Neural cell (in vitro differentiated cells): ENCODE data around the gene EDIL3. TPM values are rescaled to one million over a fixed set of nuclear protein-coding genes. Genes with fewer than 3 reads are reported as not detected.
"Not testable (repeated sequence)": the region's sequence is repeated elsewhere in the genome, so short reads cannot be mapped to it uniquely, and the experiment has no call there.

Source experiments
- H2AFZ ChIP-seq: fragments of 200-600, 300-800 bp; sonication (generic), shearing (Covaris generic); 2 replicates; pipeline ENCODE4 v1.6.0; 2014; ENCODE audit warnings: low read depth, mild to moderate bottlenecking, antibody characterized with exemption, low read length, moderate library complexity
- H3F3A ChIP-seq: fragments of 200-600 bp; shearing (Covaris generic); 2 replicates; pipeline ENCODE4 v1.6.1; 2016; ENCODE audit warnings: mild to moderate bottlenecking, moderate library complexity, mixed read lengths, antibody characterized with exemption, low read length; ENCODE audit not compliant: insufficient read depth, poor library complexity, severe bottlenecking
- H3K27ac ChIP-seq: fragments of 200-600, 300-800 bp; sonication (generic), shearing (Covaris generic); 2 replicates; pipeline ENCODE4 v1.5.1; 2014; ENCODE audit warnings: mild to moderate bottlenecking, low read length, moderate library complexity
- H3K27me3 ChIP-seq: fragments of 300-800, 200-600 bp; sonication (generic), shearing (Covaris generic); 2 replicates; pipeline ENCODE4 v1.6.0; 2014; ENCODE audit warnings: mild to moderate bottlenecking, low read depth, low read length, moderate library complexity; ENCODE audit not compliant: insufficient read depth
- H3K36me3 ChIP-seq: fragments of 300-800, 200-600 bp; sonication (generic), shearing (Covaris generic); 2 replicates; pipeline ENCODE4 v1.5.1; 2014; ENCODE audit warnings: mild to moderate bottlenecking, antibody characterized with exemption, low read length, moderate library complexity; ENCODE audit not compliant: insufficient read depth
- H3K4me2 ChIP-seq: fragments of 300-800, 200-600 bp; sonication (generic), shearing (Covaris generic); 2 replicates; pipeline ENCODE4 v1.6.0; 2014; ENCODE audit warnings: mild to moderate bottlenecking, low read length
- H3K4me3 ChIP-seq: fragments of 300-800, 200-600 bp; sonication (generic), shearing (Covaris generic); 2 replicates; pipeline ENCODE4 v1.5.1; 2014; ENCODE audit warnings: mild to moderate bottlenecking, low read length, moderate library complexity
- H3K79me2 ChIP-seq: fragments of 200-600 bp; shearing (Covaris generic); replicated peaks from 2 replicates; pipeline ENCODE4 v1.6.0; 2014; ENCODE audit warnings: mild to moderate bottlenecking, low read length, moderate library complexity; ENCODE audit not compliant: insufficient read depth
- H3K9ac ChIP-seq: fragments of 300-800, 200-600 bp; sonication (generic), shearing (Covaris generic); 2 replicates; pipeline ENCODE4 v1.6.1; 2016; ENCODE audit warnings: mild to moderate bottlenecking, low read length, mixed read lengths
- H3K9me2 ChIP-seq: fragments of 200-600 bp; shearing (Covaris generic); 2 replicates; pipeline ENCODE4 v1.6.1; 2016; ENCODE audit warnings: mild to moderate bottlenecking, low read length, mixed read lengths; ENCODE audit not compliant: insufficient read depth
- H3K9me3 ChIP-seq: fragments of 200-600, 300-800 bp; sonication (generic), shearing (Covaris generic); 2 replicates; pipeline ENCODE4 v1.6.1; 2016; ENCODE audit warnings: mild to moderate bottlenecking, mixed run types, low read length, moderate library complexity, mixed read lengths
- H4K20me1 ChIP-seq: fragments of 200-600 bp; shearing (Covaris generic); 2 replicates; pipeline ENCODE4 v1.6.1; 2016; ENCODE audit warnings: mild to moderate bottlenecking, mixed run types; ENCODE audit not compliant: insufficient read depth
- EP300 ChIP-seq: fragments of 450-650 bp; conservative IDR thresholded peaks from 2 replicates; pipeline ENCODE4 v1.6.1; 2014; ENCODE audit warnings: antibody characterized with exemption, mild to moderate bottlenecking, moderate library complexity; ENCODE audit not compliant: poor library complexity, severe bottlenecking
- EZH2 ChIP-seq: fragments of 200-600, 300-800 bp; shearing (Covaris generic), sonication (generic); IDR thresholded peaks from 2 replicates; pipeline ENCODE4 v1.6.1; 2014; ENCODE audit warnings: antibody characterized with exemption, low read length, borderline replicate concordance, mild to moderate bottlenecking; ENCODE audit not compliant: insufficient read depth, poor library complexity, severe bottlenecking
- MXI1 ChIP-seq: fragments of 450-650 bp; conservative IDR thresholded peaks from 2 replicates; pipeline ENCODE4 v1.6.1; 2014; ENCODE audit warnings: antibody characterized with exemption, mild to moderate bottlenecking; ENCODE audit not compliant: poor library complexity, severe bottlenecking
- POLR2AphosphoS5 ChIP-seq: IDR thresholded peaks from 2 replicates; pipeline ENCODE4 v1.6.1; 2012
- RAD21 ChIP-seq: fragments of 450-650 bp; conservative IDR thresholded peaks from 2 replicates; pipeline ENCODE4 v1.6.1; 2014; ENCODE audit warnings: antibody characterized with exemption, mild to moderate bottlenecking, moderate library complexity
- SMC3 ChIP-seq: fragments of 450-650 bp; conservative IDR thresholded peaks from 2 replicates; pipeline ENCODE4 v1.6.1; 2014; ENCODE audit warnings: antibody characterized with exemption, mild to moderate bottlenecking, moderate library complexity; ENCODE audit not compliant: poor library complexity
- TAF1 ChIP-seq: IDR thresholded peaks from 2 replicates; pipeline ENCODE4 v1.6.1; 2012; ENCODE audit warnings: low read depth
- polyA plus RNA-seq: library from polyadenylated mRNA; depleted of rRNA; stranded (reverse); fragments of >200 nt; gene quantifications from 2 replicates; pipeline ENCODE4 v1.2.3, GENCODE V29; 2014
- TF ChIP-seq, protein P1 (sequence below): IDR thresholded peaks from 2 replicates; pipeline ENCODE4 v1.6.1; 2012; ENCODE audit warnings: borderline replicate concordance
- TF ChIP-seq, protein P2 (sequence below): fragments of 450-650 bp; IDR thresholded peaks from 2 replicates; pipeline ENCODE4 v1.5.1; 2014; ENCODE audit warnings: antibody characterized with exemption, mild to moderate bottlenecking, moderate library complexity; ENCODE audit not compliant: poor library complexity, severe bottlenecking

Gene EDIL3
- polyA plus RNA-seq, 1 donor from 2014 or later = 6.1 TPM

DNA sequence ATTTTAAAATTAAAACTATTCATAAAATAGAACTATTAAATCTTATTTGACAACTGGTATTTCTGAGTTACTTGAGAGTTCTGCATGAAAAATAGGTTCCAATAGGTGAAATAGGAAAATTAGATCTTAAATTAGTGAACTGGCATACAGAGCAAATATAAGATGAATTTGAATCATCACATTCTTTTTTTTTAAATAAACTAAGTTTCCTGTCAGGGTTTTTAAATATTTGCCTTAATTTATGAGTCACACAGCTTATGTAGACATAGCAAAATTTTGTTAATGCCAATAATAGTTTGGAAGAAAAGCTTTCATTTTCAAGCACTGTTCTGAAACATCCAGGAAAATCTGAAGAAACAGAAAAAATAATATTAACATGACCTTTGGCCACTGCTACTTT lies 352.4 kb downstream of the EDIL3 start:
- Histone ChIP-seq H3K9me3 (no peaks in the 10 kb centered on the region), H2AFZ (no peak overlapping the region), H3K36me3 (no peaks in the 10 kb centered on the region), H3K27ac (no peak overlapping the region), H4K20me1 (no peaks in the 10 kb centered on the region), H3K9ac (no peak overlapping the region), H3K79me2 (no peaks in the 10 kb centered on the region), H3K27me3 (no peaks in the 10 kb centered on the region), H3K4me2 (no peak overlapping the region), H3K9me2 (no peaks in the 10 kb centered on the region), H3F3A (no peaks in the 10 kb centered on the region), H3K4me3 (no peak overlapping the region)
- TF ChIP-seq RAD21 (no peak), SMC3 (no peak), MXI1 (no peak), POLR2AphosphoS5 (no peak), EZH2 (no peak), TAF1 (no peak), EP300 (no peak)
- TF ChIP-seq, protein P1, sequence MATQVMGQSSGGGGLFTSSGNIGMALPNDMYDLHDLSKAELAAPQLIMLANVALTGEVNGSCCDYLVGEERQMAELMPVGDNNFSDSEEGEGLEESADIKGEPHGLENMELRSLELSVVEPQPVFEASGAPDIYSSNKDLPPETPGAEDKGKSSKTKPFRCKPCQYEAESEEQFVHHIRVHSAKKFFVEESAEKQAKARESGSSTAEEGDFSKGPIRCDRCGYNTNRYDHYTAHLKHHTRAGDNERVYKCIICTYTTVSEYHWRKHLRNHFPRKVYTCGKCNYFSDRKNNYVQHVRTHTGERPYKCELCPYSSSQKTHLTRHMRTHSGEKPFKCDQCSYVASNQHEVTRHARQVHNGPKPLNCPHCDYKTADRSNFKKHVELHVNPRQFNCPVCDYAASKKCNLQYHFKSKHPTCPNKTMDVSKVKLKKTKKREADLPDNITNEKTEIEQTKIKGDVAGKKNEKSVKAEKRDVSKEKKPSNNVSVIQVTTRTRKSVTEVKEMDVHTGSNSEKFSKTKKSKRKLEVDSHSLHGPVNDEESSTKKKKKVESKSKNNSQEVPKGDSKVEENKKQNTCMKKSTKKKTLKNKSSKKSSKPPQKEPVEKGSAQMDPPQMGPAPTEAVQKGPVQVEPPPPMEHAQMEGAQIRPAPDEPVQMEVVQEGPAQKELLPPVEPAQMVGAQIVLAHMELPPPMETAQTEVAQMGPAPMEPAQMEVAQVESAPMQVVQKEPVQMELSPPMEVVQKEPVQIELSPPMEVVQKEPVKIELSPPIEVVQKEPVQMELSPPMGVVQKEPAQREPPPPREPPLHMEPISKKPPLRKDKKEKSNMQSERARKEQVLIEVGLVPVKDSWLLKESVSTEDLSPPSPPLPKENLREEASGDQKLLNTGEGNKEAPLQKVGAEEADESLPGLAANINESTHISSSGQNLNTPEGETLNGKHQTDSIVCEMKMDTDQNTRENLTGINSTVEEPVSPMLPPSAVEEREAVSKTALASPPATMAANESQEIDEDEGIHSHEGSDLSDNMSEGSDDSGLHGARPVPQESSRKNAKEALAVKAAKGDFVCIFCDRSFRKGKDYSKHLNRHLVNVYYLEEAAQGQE = no peak
- TF ChIP-seq, protein P2, sequence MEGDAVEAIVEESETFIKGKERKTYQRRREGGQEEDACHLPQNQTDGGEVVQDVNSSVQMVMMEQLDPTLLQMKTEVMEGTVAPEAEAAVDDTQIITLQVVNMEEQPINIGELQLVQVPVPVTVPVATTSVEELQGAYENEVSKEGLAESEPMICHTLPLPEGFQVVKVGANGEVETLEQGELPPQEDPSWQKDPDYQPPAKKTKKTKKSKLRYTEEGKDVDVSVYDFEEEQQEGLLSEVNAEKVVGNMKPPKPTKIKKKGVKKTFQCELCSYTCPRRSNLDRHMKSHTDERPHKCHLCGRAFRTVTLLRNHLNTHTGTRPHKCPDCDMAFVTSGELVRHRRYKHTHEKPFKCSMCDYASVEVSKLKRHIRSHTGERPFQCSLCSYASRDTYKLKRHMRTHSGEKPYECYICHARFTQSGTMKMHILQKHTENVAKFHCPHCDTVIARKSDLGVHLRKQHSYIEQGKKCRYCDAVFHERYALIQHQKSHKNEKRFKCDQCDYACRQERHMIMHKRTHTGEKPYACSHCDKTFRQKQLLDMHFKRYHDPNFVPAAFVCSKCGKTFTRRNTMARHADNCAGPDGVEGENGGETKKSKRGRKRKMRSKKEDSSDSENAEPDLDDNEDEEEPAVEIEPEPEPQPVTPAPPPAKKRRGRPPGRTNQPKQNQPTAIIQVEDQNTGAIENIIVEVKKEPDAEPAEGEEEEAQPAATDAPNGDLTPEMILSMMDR = no peak

DNA sequence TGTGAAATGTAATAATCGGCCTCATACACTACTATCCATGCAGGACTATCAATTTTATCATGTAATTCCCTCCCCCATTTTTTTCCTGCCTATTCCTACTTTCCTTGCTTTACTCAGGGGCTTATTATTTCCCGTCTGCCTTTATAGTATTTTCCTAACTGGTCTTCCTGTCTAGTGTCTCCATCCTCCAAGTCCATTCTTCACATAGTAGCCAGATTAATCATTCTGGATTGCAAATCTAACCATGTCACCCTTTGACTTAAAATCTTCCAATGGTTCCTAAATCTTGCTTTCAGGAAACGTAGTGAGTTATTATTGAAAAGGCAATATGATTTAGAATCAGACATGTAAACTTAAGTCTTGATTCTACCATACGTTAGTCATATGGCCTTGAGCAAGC lies 356.6 kb downstream of the EDIL3 start:
- Histone ChIP-seq H3K9me2 (no peaks in the 10 kb centered on the region), H3K36me3 (no peaks in the 10 kb centered on the region), H3K4me2 (no peak overlapping the region), H3K4me3 (no peak overlapping the region), H3K9me3 (no peaks in the 10 kb centered on the region), H3K27ac (no peak overlapping the region), H3K79me2 (no peaks in the 10 kb centered on the region), H3K9ac (no peak overlapping the region), H3K27me3 (no peaks in the 10 kb centered on the region), H4K20me1 (no peaks in the 10 kb centered on the region), H3F3A (no peaks in the 10 kb centered on the region), H2AFZ (no peak overlapping the region)
- no peak for TF ChIP-seq TAF1
- TF ChIP-seq MXI1 = no peak
- no peak for TF ChIP-seq EZH2
- TF ChIP-seq POLR2AphosphoS5 = no peak
- TF ChIP-seq, protein P1 = no peak
- no peak for TF ChIP-seq RAD21
- TF ChIP-seq EP300 = no peak
- TF ChIP-seq, protein P2 = no peak
- no peak for TF ChIP-seq SMC3

DNA sequence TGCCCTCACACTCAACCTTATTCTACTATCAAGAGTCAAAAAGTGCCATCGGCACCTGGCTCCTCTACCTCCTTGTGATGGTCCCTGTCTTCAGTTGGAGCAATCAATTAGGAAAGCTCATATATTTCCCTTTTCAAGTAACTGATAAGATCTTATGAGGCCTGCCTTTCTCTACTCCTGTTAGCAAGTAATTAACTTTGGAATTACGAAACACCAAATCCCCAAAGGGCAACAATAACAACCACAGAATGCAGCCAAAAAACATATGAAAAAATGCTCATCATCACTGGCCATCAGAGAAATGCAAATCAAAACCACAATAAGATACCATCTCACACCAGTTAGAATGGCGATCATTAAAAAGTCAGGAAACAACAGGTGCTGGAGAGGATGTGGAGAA lies 366.2 kb downstream of the EDIL3 start:
- H3F3A ChIP-seq, H3K9ac ChIP-seq, H3K79me2 ChIP-seq, H4K20me1 ChIP-seq, H3K4me3 ChIP-seq, H3K27ac ChIP-seq, H3K27me3 ChIP-seq, H3K9me2 ChIP-seq, H3K36me3 ChIP-seq, H3K9me3 ChIP-seq, H2AFZ ChIP-seq, H3K4me2 ChIP-seq: not testable (repeated sequence)
